22Rv1 (cell line): ENCODE data around the gene EPB41.
"Not testable (repeated sequence)": the region's sequence is repeated elsewhere in the genome, so short reads cannot be mapped to it uniquely, and the experiment has no call there.

ENCODE experiments used
- H3K27ac ChIP-seq: fragments of 450-650 bp; 2 replicates; pipeline ENCODE4 v1.5.1; 2017
- CTCF ChIP-seq: fragments of 450-650 bp; IDR thresholded peaks from 2 replicates; pipeline ENCODE4 v1.5.1; 2017; ENCODE audit warnings: mild to moderate bottlenecking
- ZFX ChIP-seq: fragments of 450-650 bp; IDR thresholded peaks from 2 replicates; pipeline ENCODE4 v1.6.1; 2017; ENCODE audit warnings: antibody characterized with exemption, borderline replicate concordance

The EPB41 gene

DNA sequence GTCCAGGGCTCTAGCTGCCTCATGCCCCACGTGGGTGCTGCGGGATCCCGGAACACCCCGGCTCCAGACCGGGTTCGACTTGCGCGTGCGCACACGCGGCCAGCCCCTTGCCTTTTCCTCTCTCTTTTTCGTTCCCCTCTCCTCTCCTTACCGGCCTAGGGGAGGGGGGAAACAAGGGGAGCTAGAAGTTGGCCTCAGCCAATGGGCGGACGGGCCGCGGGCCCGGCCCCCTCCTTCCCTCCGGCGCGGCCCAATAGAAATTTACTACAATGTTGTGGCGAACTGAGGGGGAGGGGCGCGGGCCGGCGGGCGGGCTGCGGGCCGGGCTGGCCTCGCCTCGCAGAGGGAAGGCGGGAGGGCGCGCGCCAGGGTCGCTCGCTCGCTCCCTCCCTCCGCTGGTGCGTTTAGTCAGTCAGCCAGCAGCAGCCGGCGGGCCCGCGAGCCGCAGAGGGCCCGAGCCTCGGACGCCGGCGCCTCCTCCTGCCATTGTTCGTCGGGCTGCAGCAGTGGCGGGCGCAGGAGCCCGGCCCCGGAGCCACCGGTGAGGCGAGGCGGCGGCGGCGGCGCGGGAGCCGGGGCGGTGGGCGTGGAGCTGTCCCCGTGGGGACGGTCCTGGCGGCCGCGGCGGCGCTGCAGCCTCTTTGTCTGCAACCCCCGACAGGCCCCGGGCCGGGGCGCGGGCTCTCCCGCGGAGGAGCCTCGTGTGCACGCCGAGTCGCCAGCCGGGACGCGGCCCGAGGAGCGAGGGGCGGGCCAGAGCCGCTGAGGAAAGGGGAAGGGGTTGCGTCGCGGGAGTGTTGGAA is at the start of gene EPB41:
Gene EPB41 (plus strand): TSS at position 342 of the 803 bp plus-strand sequence. CDS start 72,869 bp downstream, outside the sequence.
- peak within 1 kb of the TSS; percentile 70 for H3K27ac ChIP-seq
- TF ChIP-seq CTCF (0 out of 2 replicates have a peak, but pooled peaks have one; percentile 5), ZFX (no peak)

GRCh38 chr1:28864695-28865094 is 49.7 kb upstream of the EPB41 start:
- H3K27ac ChIP-seq = no peak overlapping the region
- TF ChIP-seq ZFX (no peak), CTCF (no peak)

GRCh38 chr1:28865997-28866650 is 48.2 kb upstream of the EPB41 start:
- H3K27ac ChIP-seq = no peak overlapping the region
- TF ChIP-seq CTCF (no peak), ZFX (no peak)

DNA sequence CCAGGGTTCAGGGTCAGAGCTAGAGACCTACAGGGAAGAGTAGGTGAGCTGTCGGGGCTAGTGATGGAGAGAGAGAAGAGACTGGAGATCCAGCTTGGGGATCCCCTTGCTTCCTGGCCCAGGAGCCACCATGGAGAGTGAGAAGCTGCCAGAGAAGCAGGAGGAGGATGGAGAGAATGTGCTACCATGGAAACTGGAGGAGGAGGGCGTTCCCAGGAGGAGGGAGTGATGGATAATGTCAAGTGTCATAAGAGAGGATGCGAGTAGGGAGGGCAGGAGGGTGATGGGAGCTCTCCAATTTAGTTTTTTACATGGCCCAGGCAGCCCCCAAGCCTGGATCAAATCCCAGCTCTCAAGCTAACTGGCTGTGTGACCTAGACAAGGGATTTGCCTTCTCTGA is 46.5 kb upstream of the EPB41 start:
- TF ChIP-seq CTCF (no peak), ZFX (no peak)
- H3K27ac ChIP-seq = no peak overlapping the region

GRCh38 chr1:28869952-28870351 is 44.4 kb upstream of the EPB41 start:
- no peak overlapping the region for H3K27ac ChIP-seq
- TF ChIP-seq CTCF = no peak
- no peak for TF ChIP-seq ZFX

DNA sequence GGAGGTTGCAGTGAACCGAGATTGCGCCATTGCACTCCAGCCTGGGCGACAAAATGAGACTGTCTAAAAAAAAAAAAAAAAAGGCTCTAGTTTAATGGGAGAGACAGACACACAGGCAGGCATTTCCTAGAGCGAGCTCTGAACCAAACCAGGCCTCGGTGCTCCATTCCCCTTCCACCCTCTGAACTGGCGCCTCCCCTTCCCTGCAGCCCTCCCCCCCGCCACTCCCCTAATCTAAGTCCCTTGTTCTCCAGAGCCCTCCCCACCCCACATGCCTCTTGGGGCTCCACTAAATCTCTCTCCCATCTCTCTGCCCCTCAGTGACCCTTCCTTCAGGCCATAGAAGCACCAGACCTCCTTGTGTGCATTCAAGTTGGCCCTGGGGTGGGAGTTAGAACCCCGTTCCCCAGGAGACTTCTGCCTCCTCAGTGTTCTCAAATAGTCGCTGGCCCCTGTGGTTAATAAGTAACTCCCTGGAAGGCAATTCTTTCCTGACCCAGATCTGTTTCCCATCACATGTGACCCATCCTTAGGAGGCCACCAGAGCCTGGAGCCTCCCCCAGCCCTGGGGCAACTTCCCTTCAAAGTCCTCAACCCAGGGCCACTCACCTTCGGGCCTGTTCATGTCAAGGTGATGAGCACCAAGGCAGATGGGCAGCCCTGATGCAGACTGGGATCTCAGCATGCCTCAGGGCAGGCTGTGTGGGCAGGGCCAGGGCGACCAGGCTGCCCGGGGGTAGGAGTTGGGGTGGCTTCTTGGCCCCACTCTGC is 42.6 kb upstream of the EPB41 start:
- no peak for TF ChIP-seq ZFX
- no peak for TF ChIP-seq CTCF
- no peak overlapping the region for H3K27ac ChIP-seq

DNA sequence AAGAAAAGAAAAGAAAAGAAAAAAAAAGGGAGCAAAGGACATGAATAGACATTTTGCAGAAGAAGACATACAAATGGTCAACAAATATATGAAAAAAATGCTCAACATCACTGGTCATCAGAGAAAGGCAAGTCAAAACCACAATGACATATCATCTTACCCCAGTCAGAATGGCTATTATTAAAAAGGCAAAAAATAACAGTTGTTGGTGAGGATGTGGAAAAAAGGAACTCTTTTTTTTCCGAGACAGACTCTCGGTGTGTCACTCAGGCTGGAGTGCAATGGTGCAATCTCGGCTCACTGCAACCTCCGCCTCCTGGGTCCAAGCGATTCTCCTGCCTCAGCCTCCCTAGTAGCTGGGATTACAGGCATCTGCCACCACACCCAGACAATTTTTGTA is 39.2 kb upstream of the EPB41 start:
- H3K27ac ChIP-seq = not testable (repeated sequence)
